Measurements from ENCODE around the gene GPC4.

GRCh38 chrX:133394765-133395164 lies 20.5 kb downstream of the GPC4 start:
- no peak for TF ChIP-seq ETS1 (conservative IDR thresholded peaks at IDR 0.05; ENCODE audit: control insufficient read depth, low read depth, low read length)
- no peak for TF ChIP-seq ZHX1 (conservative IDR thresholded peaks at IDR 0.05; ENCODE audit: low read length)
- TF ChIP-seq ELK1 (CRISPR knock-in tag; IDR thresholded peaks at IDR 0.05) = no peak
- TF ChIP-seq CEBPB (tag; IDR thresholded peaks at IDR 0.05) = no peak
- no peak for TF ChIP-seq CTCF (IDR thresholded peaks at IDR 0.05 in 2 of 3, conservative IDR thresholded peaks at IDR 0.05 in 1 of 3; ENCODE audit: insufficient read depth in 2 of 3, low read depth in 1 of 3, low read length in 3 of 3)
- TF ChIP-seq ZKSCAN1 (IDR thresholded peaks at IDR 0.05; ENCODE audit: low read depth, low read length) = no peak
- TF ChIP-seq NR4A1 (CRISPR knock-in tag; IDR thresholded peaks at IDR 0.05) = no peak
- TF ChIP-seq NR4A1 (tag; IDR thresholded peaks at IDR 0.05) = no peak
- TF ChIP-seq HCFC1 (IDR thresholded peaks at IDR 0.05; ENCODE audit: low read depth, low read length) = no peak
- no peak for TF ChIP-seq POLR2A (conservative IDR thresholded peaks at IDR 0.05)
- no peak for TF ChIP-seq ZNF780A (CRISPR knock-in tag; IDR thresholded peaks at IDR 0.05)
- no peak for TF ChIP-seq ZBTB33 (CRISPR knock-in tag; IDR thresholded peaks at IDR 0.05)

All from K562 (cell line).